HL-60 (cell line): ENCODE results near the gene PRORP.

Source experiments
- CTCF ChIP-seq: IDR thresholded peaks from one replicate; pipeline ENCODE4 v1.5.1; 2011; ENCODE audit warnings: low read length, control low read depth, inconsistent platforms; ENCODE audit not compliant: insufficient read depth
- GABPA ChIP-seq: IDR thresholded peaks from 2 replicates; pipeline ENCODE4 v1.6.1; 2012; ENCODE audit warnings: low read depth

- TF ChIP-seq CTCF (no peak), GABPA (no peak)
Observed at GRCh38 chr14:35073486-35073885, 48.9 kb upstream of the PRORP start.
